NCI-H748 (cell line): ENCODE data around the gene IRAK1.

Experiments used
- DNase-seq: peaks from one replicate; lab custom pipeline; 2025; ENCODE audit not compliant: unreplicated experiment; lab: John Stamatoyannopoulos, UW

The IRAK1 gene

DNA sequence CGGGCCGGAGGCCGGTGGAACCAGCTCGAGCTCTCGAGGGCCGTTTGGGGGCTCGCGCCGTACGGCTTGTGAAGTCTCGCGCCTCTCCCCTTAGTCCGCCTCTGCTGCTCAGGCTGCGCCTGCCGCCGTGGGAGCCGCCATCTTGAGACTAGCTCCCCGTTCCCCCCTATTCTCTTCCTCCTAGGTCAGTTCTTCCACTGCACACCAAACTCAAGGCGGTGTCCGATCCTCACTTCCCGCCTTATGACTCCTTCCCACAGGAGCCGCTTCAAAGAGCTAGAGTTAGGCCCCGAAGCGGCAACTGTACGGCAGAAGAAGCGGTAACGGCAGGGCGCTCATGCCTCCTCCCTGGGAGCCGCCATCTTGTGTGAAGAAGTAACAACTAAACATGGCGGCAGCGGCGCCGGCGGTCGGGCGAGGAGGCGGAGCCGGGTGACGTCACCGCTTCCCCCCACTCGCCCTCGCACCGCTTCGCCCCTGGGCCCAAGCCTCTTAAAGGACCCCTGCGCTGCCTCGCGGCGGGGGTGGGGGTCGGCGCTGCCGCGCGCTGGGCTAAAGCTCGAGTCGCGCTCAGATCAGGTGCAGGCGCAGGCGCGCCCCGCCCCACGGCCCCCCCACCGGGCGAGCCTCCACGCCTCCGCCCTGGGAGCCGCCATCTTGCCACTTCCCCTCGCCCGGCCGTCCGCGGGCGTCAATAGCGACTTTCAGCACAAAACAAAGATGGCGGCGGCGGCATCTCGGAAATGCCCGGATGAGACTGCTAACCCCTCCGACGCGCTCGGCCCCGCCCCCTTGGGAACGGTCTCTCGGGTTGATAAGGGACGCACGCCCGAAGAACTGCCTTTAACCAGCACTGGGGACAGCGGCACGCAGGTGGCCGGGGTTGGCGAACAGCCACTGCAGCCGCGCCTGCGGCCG is 48.0 kb downstream of the IRAK1 start, which contains the start of gene HCFC1:
HCFC1 (minus strand) TSS at position 369 of the 918 bp plus-strand sequence. CDS start 978 bp downstream, outside the sequence.
- DNase-seq: peak; percentile 94

DNA sequence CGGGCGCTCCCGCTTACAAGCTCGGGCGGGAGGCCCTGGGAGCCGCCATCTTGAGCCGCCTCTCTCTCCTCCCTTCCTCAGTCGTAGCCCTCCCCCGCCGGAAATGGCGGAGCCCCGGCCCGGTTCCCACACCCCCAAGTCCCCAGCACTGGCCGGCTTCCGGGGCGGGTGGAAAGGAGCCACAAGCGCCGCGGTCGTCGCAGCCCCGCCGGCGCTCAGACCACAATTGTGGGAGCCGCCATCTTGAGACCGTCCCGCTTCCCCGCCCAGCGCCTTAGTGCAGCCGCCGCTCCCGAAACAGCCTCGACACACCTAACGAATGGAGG is 48.6 kb downstream of the IRAK1 start:
- DNase-seq: peak; percentile 86

DNA sequence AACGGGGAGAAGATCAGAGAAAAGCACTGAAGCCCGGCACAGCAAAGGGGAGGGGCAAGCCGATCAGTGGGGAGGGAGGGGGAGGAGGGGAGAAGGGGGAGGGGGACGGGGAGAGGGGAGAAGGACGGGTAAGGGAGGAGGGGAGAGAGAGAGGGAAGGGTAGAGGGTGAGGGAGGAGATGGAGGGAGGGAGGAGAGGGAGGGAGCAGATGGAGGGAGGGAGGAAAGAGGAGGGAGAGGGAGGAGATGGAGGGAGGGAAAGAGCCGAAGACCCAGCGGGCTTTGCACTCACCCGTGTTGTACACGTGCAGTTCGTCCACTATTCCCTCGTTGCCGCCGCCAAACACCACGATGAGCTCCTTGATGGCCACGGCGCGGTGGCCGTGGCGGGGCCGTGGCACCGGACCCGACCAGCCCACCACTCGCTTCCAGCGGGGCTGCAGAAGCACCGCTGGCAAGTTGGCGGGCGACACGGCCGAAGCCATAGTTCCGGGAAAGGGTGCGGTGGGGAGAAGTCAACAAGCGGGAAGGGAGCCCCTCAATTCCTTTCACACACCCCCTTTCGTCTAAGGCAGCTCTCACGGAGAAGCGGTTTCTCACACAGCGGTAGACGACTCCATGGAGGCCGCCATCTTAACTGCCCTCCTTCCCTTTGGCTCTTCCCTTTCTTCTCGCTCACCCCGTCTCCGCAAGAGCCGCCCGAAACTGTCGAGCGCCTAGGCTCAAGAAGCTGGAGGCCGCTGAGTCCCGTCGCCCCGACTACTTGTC is 49.2 kb downstream of the IRAK1 start:
- DNase-seq: peak; percentile 52

DNA sequence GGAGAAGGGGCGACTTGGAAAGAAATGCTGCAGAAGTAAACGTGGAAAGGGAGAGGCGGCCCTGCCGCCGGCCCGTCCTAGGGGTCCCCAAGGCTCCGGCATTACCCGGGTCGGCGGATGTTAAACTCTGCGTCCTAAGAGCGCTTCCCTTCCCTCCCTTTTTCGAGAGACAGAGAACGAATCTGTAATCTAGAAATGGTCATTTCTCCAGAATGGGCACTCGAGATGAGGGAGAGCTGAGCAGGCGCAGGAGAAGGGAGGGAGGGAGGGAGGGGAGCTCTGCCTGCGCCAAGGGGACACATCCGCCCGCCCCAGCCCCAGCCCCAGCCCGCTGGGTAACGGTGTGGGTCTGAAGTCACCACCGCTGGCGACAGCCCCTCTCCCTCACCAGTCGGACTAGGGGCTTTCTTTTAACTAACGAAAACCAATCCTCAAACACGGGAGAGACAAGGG is 49.8 kb downstream of the IRAK1 start:
- DNase-seq: peak; percentile 49

- DNase-seq: no peak
These were observed 50.4 kb downstream of the IRAK1 start for GRCh38 chrX:153969125-153969903.

- no peak for DNase-seq
These were observed 51.0 kb downstream of the IRAK1 start for GRCh38 chrX:153968754-153969124.

DNA sequence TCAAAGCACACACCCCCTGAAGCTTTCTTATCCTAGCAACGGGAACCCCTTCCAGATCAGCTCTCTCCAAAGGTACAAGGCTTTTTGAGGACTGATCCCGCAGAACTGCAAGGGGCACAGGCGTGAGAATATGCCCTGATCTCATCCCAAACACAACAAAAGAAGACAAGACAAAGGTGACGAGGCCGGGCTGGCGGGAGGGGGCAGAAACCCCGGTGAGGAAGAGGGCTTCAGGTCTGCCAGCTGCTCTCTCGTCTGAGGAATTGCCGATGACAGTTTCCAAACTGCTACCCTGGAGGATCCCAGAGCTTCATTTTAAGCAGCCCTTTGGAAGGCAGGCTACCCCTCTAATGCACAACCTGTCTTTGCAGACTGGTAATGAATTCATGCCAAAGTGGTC is 51.4 kb downstream of the IRAK1 start:
- no peak for DNase-seq

DNA sequence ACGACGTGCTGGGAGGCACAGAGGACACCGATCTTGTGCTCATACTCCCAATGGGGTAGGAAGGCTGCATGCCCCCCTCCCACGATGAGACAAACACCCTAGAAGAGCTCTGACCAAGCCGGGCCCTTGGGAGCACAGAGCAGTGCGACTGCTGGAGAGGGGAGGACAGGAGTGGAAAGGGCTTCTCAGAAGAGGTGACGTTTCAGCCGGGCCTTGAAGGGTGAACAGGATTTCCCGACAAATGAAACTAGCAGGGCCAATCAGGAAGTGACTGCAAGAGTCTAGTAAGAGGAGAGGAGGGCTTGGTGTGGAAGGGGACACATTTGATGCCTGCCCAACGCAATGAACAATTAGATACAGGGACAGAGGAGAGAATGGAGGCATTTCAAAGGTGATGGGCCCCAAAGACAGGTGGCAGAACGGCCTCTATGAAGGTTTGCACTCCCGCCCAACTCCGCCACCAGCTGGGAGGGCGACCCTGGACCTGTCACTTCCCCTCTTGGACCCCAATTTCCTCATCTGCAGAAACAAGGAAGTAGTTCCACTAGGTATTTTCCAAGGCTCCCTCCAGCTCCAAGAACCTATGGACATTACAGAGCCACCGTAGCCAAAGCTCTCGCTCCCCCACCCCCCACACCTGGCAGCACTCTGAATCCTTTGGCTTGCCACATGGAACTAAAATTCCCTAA is 52.0 kb downstream of the IRAK1 start:
- no peak for DNase-seq

- no peak for DNase-seq
These were observed 52.7 kb downstream of the IRAK1 start for GRCh38 chrX:153966841-153967535.

DNA sequence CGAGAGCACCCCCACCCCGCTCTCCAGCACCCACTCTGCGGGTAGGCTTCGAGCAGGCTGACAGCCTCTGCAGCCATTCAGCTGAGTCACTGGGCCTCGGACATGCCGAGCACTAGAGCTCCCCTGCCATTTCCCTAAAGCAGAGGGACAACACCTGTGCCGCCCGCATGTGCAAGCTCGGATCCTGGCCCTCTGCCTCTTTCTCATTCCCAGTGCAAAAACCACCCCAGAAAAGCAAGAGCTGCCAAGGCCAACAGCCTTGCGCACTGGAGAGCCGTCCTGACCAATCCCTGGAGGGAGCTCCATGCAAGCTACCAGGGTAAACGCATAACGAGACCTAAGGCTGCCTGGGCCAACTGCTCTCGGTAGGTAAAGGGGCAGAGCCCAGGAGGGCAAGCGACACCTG is 53.4 kb downstream of the IRAK1 start:
- DNase-seq: no peak

GRCh38 chrX:153965406-153965805 is 54.3 kb downstream of the IRAK1 start:
- DNase-seq: no peak

DNA sequence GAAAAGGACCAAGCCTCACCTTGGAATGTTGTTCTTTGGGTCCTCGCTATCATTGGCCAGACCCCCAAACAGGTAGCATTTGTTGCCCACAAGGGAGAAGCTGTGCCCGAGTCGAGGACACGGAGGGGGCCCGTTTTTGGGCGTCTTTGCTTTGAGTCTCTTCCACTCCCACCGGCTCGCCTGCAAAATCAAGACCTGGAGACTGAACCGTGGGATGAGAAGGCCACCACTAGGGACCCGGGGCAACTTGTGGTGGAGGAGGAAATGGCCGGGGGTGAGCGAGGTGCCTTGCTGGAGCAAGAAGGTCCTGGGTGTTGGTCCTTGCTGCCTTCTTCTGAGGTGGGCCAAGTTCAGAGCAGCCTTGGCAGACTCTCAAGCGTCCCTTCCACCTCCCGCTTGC is 55.6 kb downstream of the IRAK1 start:
- no peak for DNase-seq

DNA sequence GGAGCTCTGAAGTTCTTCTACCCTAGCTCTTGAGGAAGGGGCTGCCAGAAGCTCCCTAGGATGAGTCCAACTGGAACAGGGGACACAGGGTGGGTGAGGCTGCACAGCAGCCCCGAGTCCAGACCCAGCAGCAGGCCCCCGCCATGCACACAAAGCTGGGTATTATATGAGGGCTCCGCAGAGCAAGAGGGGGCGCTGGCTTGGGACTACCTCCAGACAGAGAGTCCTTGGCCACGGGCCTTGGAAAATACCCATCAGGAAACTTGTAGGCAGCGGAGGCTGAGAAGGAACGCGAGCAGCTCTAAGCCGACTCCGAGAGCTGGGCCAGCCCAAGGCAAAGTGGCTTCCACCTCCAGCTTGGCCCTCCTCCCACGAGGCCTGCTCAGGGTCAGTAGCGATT is 56.2 kb downstream of the IRAK1 start:
- DNase-seq: no peak

GRCh38 chrX:153961292-153961691 is 58.4 kb downstream of the IRAK1 start:
- no peak for DNase-seq

DNA sequence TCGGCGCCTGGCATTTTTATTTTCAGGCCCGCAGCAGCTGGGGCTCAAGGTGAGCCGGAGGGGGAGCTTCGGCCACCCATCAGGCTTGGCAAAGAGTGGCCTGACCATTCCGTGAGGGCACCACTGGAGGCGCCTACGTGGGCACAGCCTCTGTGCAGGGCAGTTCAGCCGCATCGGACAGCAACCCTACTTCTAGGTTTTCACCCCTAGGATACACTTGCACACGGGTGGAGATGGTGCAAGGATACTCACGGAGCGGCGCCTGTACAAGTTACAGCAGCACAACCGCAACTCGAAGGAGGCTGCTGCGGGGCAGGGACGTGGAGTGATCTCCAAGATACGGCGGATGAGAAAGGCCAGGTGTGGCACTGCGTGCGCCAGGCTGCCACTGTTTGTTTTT is 58.9 kb downstream of the IRAK1 start:
- no peak for DNase-seq
